Right cardiac atrium (tissue), 5 donors: ENCODE measurements around the gene DHX36. TPM values are rescaled to one million over a fixed set of nuclear protein-coding genes. Genes with fewer than 3 reads are reported as not detected.

Experiments used
- ATAC-seq, 2 donors: fragments of 200-7000 bp; cut with Tn5 transposase; one replicate each; pipeline versions ENCODE4 v1.8.0 to v1.9.1; 2020; ENCODE audit warnings: moderate library complexity in 2 of 2, mild to moderate bottlenecking in 1 of 2
- DNase-seq, 3 donors: peaks; one replicate each; pipeline ENCODE4 v3.0.0-alpha.2; 2020
- H3K27ac ChIP-seq: one replicate; pipeline ENCODE4 v1.5.1; 2013; ENCODE audit warnings: mild to moderate bottlenecking, low read length, control low read depth, moderate library complexity
- H3K27me3 ChIP-seq: one replicate; pipeline ENCODE4 v1.6.1; 2013; ENCODE audit not compliant: control insufficient read depth, insufficient read depth
- H3K4me1 ChIP-seq: one replicate; pipeline ENCODE4 v1.6.1; 2013; ENCODE audit warnings: low read length; ENCODE audit not compliant: control insufficient read depth, insufficient read depth
- H3K4me3 ChIP-seq: one replicate; pipeline ENCODE4 v1.5.1; 2013; ENCODE audit warnings: low read length, control low read depth
- H3K9me3 ChIP-seq: one replicate; pipeline ENCODE4 v1.6.1; 2013; ENCODE audit warnings: low read length; ENCODE audit not compliant: control insufficient read depth
- WGBS: extraction: QIAGEN DNeasy Blood & Tissue Kit; methylation state at CpG from one replicate; pipeline ENCODE4 v1.1.7; 2013; 5-methylcytosine and 5-hydroxymethylcytosine counted together
- intact Hi-C, 4 donors: fragments of 100-400 bp; cut with DNase I; formaldehyde crosslinking; loops; one replicate each; pipeline versions ENCODE4 v1.11.0 to v1.14.0; 2022 to 2023
- polyA plus RNA-seq: library from polyadenylated mRNA; stranded (reverse); fragments of 200-250 nt; gene quantifications from one replicate; pipeline ENCODE4 v1.2.3, GENCODE V29; 2013
- total RNA-seq, 4 donors: library from RNA; stranded (reverse); fragmentation: NEBNext Ultra II Directional; extraction: Animal tissue kit (Norgen Biotek cat#: 25700); gene quantifications; one replicate each; pipeline ENCODE4 v1.2.1, GENCODE V29; 2021
- donor health status: healthy with polysubstance abuse.
- donor health status: DM: no; HTN: yes; CAD: no.
- donor health status: DM: no; HTN: no; CAD: no.
- donor health status: DM: no; HTN: yes; CAD: no; lungs with severe emphysema.
- donor health status: DM: yes; HTN: yes; CAD: no.

Gene DHX36
- total and polyA plus RNA-seq, 5 donors: 31.6 to 57.3 (median 38.7) TPM

- no peaks in the 10 kb centered on the region for H3K9me3 ChIP-seq
- no peaks in the 10 kb centered on the region for H3K4me1 ChIP-seq
- DNase-seq: no peak
- H3K27me3 ChIP-seq: no peaks in the 10 kb centered on the region
- peak; percentile 77 for ATAC-seq
- intact Hi-C loops: loop anchor here in 1 of 4 donors (10.0 kb wide), 1 partner anchor 119 kb away; the partner anchor contains the start of gene ARHGEF26
- no peak overlapping the region for H3K4me3 ChIP-seq
- no peak overlapping the region for H3K27ac ChIP-seq
- WGBS: 62% methylated on average over 2 of the region's 2 CpGs
These were observed 80.9 kb downstream of the DHX36 start for GRCh38 chr3:154243353-154243752.

DNA sequence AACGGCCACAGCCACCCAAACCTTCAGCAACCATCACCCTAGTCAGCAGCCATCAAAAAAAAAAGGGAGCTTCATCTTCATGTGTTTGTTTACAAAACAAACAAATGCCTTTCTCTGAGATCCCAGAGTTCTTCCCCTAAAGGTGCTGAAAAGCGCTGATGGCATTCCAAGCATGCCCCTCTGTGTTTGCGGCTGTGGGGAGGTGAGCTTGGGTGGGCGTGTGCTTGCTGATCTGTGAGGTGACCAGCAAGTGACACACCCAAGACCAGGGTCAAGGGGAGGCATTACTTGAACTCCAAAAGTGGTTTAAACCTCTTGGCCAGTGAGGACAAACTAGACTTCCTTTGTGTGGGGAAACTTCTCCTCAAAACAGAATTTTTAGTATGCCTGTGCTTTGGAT, 81.5 kb downstream of the DHX36 start:
- intact Hi-C loops: loop anchor here in 1 of 4 donors (10.0 kb wide), 1 partner anchor 118 kb away; the partner anchor contains the start of gene ARHGEF26
- ATAC-seq (no peak), DNase-seq (no peak)
- no peak overlapping the region for H3K4me3 ChIP-seq
- WGBS: 85% methylated on average over 4 of the region's 4 CpGs
- H3K27me3 ChIP-seq: no peaks in the 10 kb centered on the region
- H3K27ac ChIP-seq: peak overlapping the region; percentile 32
- no peaks in the 10 kb centered on the region for H3K9me3 ChIP-seq
- H3K4me1 ChIP-seq: no peaks in the 10 kb centered on the region

DNA sequence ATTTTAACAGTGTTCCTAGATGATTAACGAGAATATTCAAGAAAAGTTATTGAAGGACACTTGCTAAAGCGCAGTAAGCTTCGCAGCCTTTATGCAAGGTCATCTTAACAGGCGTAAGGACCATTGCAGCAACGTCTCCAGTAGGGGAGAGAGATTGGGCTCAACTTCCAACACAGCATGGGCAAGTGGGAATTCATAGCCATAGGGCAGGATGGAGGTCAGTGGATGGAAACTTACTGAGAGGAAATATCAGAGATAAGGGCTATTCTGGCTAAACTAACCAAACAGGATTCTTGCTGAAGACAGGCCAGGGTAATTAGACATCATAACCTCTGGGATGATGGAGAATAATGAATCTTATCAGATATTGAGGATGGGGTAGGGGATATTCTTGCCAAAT, 82.8 kb downstream of the DHX36 start:
- Histone ChIP-seq H3K4me1 (no peaks in the 10 kb centered on the region), H3K4me3 (no peak overlapping the region), H3K27ac (no peak overlapping the region), H3K9me3 (no peaks in the 10 kb centered on the region), H3K27me3 (no peaks in the 10 kb centered on the region)
- intact Hi-C loops: loop anchor here in 1 of 4 donors (10.0 kb wide), 1 partner anchor 117 kb away; the partner anchor contains the start of gene ARHGEF26
- DNase-seq (no peak), ATAC-seq (no peak)
- 72% methylated on average over 5 of the region's 5 CpGs for WGBS

- Histone ChIP-seq H3K9me3 (no peaks in the 10 kb centered on the region), H3K4me1 (no peaks in the 10 kb centered on the region), H3K27ac (no peak overlapping the region), H3K4me3 (no peak overlapping the region), H3K27me3 (no peaks in the 10 kb centered on the region)
- 79% methylated on average over 6 of the region's 6 CpGs for WGBS
- DNase-seq: no peak
- no peak for ATAC-seq
- intact Hi-C loops: loop anchor here in 1 of 4 donors (10.0 kb wide), 1 partner anchor 115 kb away; the partner anchor contains the start of gene ARHGEF26
These were observed 84.1 kb downstream of the DHX36 start for GRCh38 chr3:154240235-154240634.

DNA sequence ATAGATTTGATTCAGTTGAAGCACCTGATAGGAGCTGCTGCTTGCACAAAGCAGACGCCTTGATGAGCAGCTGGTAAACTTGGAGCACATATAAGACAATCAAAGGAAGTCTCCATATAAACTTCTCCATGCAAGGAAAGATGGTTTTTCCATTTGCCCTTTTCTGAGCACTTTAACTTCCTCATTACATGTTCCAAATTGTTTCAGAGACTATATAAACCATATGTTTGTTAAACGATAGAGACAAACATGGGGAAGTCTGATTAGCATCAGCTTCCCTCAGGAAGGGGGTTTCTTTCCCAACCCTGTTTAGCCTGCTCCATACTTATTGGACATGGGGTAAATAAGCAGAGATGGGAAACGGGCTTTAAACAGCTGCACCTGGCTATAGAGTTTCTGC, 88.0 kb downstream of the DHX36 start:
- no peak overlapping the region for H3K27ac ChIP-seq

DNA sequence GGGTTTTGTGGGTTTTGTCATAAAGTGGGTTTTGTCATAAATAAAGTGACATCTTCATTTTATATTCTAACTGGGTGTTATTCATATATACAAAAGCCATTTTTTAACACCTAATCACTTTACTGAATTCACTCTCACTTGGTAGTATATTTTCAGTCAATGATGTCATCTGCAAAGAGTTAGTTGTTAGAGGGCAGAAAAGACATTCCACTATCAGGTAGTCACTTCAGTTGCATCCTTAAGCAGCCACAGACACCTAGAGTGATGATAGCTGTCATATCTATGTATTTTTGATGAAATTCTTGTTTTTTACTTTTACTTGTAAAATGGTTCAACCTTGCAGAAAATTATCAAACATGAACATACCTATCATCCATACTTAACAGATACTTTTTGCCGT, 89.0 kb downstream of the DHX36 start:
- Histone ChIP-seq H3K27me3 (no peaks in the 10 kb centered on the region), H3K27ac (no peak overlapping the region), H3K9me3 (no peaks in the 10 kb centered on the region), H3K4me1 (no peaks in the 10 kb centered on the region), H3K4me3 (no peak overlapping the region)
- DNase-seq (no peak), ATAC-seq (no peak)
- WGBS: 97% methylated on average over 1 of the region's 1 CpG
- intact Hi-C loops: no loop called here

More for the DNA sequence above, 88.0 kb downstream of the DHX36 start:
- Histone ChIP-seq H3K27me3 (no peaks in the 10 kb centered on the region), H3K4me3 (no peak overlapping the region), H3K9me3 (no peaks in the 10 kb centered on the region), H3K4me1 (no peaks in the 10 kb centered on the region)
- WGBS: 56% methylated on average over 3 of the region's 3 CpGs
- DNase-seq (no peak), ATAC-seq (no peak)
- intact Hi-C loops: no loop called here

- no peaks in the 10 kb centered on the region for H3K9me3 ChIP-seq
- H3K4me3 ChIP-seq: no peak overlapping the region
- intact Hi-C loops: no loop called here
- no peak for ATAC-seq
- no peaks in the 10 kb centered on the region for H3K27me3 ChIP-seq
- no peak for DNase-seq
- WGBS: 74% methylated on average over 2 of the region's 2 CpGs
- peaks cover 2% of the 10 kb centered on the region for H3K4me1 ChIP-seq
- H3K27ac ChIP-seq: no peak overlapping the region
These were observed 95.1 kb downstream of the DHX36 start for GRCh38 chr3:154229217-154229590.

DNA sequence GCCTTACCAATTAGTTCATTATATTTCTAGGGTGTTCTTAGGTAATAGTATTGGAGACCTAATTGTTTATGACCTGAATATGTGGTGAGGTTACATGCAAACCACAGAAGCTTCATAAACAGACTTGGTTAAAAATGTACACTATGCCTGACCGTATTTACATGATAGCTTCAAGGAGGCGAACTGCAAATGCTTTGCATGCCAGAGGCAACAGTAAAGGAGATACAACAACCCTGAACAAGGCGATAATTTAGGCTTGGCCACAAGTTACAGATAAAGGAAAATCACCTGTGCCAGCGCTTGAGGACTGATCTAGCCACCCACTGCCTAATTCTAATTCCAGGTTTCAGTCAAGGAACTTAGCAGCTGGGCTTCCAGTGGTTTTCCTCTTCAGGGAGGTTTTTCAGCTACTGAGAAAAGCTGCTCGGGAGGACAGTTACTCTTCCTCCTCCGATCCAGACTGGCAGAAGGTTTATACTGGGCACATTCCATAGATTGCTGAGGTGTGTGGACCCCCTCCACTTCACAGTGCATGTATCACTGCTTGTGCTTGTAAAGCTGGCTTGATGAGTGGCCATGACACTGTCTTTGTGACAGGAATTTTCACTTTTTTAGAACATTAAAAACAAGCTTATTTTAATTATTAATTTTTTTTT, 95.6 kb downstream of the DHX36 start:
- intact Hi-C loops: no loop called here
- H3K27ac ChIP-seq: no peak overlapping the region

GRCh38 chr3:154227531-154227930, 96.8 kb downstream of the DHX36 start:
- no peak for DNase-seq
- Histone ChIP-seq H3K4me3 (no peak overlapping the region), H3K4me1 (peaks cover 2% of the 10 kb centered on the region), H3K27ac (no peak overlapping the region), H3K9me3 (no peaks in the 10 kb centered on the region), H3K27me3 (no peaks in the 10 kb centered on the region)
- ATAC-seq: no peak
- WGBS: 77% methylated on average over 3 of the region's 3 CpGs
- intact Hi-C loops: no loop called here

More for the DNA sequence above, 95.6 kb downstream of the DHX36 start:
- DNase-seq: no peak
- H3K27me3 ChIP-seq: no peaks in the 10 kb centered on the region
- H3K4me3 ChIP-seq: no peak overlapping the region
- H3K9me3 ChIP-seq: no peaks in the 10 kb centered on the region
- WGBS: 72% methylated on average over 6 of the region's 6 CpGs
- no peak for ATAC-seq
- H3K4me1 ChIP-seq: peaks cover 2% of the 10 kb centered on the region

DNA sequence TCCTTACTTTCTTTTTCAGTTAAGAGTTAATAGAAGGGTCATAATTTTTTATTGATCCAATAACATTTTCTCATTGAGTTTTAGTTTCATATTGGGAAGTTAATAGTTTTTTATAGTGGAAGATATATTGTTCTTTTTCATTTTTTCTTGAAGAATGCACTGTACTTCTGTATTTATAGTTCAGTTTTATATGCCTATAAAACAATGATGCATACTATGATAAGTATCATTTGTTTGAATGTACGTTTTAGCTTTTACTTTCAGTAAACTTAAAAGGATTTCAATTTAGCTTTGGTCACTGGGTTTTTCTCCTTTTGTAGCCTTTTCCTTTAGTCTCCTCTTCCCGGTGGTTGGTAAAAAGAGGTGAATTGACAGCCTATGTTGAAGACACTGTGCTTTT, 98.8 kb downstream of the DHX36 start:
- 78% methylated on average over 2 of the region's 2 CpGs for whole genome bisulfite sequencing
- H3K4me3 ChIP-seq: no peak overlapping the region
- ATAC-seq (no peak), DNase-seq (no peak)
- intact Hi-C loops: no loop called here
- H3K9me3 ChIP-seq: no peaks in the 10 kb centered on the region
- H3K27ac ChIP-seq: no peak overlapping the region
- peaks cover 2% of the 10 kb centered on the region for H3K4me1 ChIP-seq
- no peaks in the 10 kb centered on the region for H3K27me3 ChIP-seq

DNA sequence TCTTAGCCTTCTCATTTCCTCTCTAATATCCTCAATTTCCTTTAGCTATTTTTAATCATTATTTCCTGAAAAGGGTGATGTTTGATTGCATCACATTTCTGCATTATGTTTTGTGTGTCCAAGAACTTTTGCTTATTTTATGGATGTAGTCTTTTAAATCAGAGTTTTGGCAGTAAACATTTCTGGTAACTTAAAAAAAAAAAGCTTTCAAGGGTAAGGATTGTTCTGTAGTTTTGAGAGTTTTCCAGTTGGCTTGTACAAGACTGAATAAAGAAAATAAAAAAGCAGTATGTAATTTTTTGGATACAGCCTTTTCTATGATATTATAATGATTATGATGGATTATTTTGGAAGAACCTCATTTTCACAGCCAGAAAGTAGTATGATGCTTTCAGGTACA, 99.4 kb downstream of the DHX36 start:
- Histone ChIP-seq H3K27ac (no peak overlapping the region), H3K9me3 (no peaks in the 10 kb centered on the region), H3K27me3 (no peaks in the 10 kb centered on the region), H3K4me3 (no peak overlapping the region), H3K4me1 (peaks cover 2% of the 10 kb centered on the region)
- no peak for DNase-seq
- ATAC-seq: no peak
- intact Hi-C loops: no loop called here

DNA sequence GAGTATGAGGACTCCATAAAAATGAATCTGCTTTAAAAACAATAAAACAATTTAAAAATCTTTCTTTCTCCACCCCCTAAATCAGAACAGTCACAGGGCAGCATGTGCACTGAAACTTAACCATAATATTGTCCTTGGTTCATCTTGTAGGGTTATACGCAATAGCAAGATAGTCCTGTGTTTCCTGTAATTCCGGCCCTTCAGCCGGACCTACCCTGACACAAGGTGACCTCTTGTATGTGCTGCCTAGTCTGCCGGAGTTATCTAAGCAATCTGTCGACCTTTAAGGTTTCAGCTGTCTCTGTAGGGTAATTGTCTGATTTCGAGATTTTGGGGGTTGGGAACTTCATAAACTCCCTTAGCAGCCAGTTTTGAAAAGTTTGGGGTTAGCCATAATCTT, 99.9 kb downstream of the DHX36 start:
- ATAC-seq: no peak

More for the DNA sequence above, 99.9 kb downstream of the DHX36 start:
- Histone ChIP-seq H3K4me3 (no peak overlapping the region), H3K27ac (no peak overlapping the region), H3K4me1 (peaks cover 2% of the 10 kb centered on the region), H3K9me3 (no peaks in the 10 kb centered on the region), H3K27me3 (no peaks in the 10 kb centered on the region)
- no peak for DNase-seq
- intact Hi-C loops: no loop called here
- whole genome bisulfite sequencing: 41% methylated on average over 6 of the region's 6 CpGs
